Posterior cingulate gyrus (tissue), 11 donors: Measurements from ENCODE around the gene NEDD9.
A peak's percentile ranks its signal among the peaks of the same experiment; 100 is the strongest.

Source experiments
- DNase-seq, 10 donors: peaks; one replicate each; pipeline versions ENCODE4 v3.0.0 to v3.0.0-alpha.2; 2020 to 2021; ENCODE audit warnings: mixed read lengths in 3 of 10
- intact Hi-C: fragments of 100-400 bp; cut with DNase I; formaldehyde crosslinking; loops from one replicate; pipeline ENCODE4 v1.15.1; 2023

NEDD9 gene

DNA sequence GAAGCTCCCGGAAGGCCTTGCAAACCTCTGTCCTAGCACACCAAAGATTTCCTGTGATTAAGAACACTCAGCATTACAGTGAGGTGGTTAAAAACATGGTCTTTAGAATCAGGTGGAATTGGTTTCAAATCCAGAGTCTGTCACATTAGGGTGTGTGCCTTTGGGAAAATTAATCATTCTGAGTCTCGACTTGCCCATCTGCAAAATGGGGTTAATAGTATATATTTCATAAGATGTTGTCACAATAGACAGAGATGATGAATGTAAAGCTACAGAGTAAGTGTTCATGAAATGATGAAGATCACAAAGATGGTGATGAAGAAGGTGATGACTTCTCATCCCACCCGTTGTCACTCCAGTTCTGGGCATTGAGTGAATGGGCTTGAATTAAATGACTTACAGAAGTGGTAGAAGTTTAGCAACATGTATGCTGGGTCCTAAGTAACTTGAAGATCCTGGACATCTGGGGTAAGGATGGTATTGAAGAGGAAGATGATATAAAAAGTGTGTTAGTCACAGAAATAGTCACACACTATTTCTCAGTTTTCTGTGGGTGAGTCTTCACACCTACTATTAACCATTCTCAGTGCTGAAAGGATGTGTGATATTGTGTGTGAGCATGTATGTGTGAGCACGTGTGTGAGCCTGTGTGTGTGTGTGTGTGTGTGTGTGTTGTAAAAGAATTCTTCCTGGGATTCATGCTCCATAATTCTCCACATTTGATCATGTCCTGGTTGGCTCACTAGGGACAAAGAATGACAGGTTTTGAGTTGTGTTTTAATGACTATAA, 28.0 kb upstream of the NEDD9 start:
- intact Hi-C loops = no loop called here
- no peak for DNase-seq

DNA sequence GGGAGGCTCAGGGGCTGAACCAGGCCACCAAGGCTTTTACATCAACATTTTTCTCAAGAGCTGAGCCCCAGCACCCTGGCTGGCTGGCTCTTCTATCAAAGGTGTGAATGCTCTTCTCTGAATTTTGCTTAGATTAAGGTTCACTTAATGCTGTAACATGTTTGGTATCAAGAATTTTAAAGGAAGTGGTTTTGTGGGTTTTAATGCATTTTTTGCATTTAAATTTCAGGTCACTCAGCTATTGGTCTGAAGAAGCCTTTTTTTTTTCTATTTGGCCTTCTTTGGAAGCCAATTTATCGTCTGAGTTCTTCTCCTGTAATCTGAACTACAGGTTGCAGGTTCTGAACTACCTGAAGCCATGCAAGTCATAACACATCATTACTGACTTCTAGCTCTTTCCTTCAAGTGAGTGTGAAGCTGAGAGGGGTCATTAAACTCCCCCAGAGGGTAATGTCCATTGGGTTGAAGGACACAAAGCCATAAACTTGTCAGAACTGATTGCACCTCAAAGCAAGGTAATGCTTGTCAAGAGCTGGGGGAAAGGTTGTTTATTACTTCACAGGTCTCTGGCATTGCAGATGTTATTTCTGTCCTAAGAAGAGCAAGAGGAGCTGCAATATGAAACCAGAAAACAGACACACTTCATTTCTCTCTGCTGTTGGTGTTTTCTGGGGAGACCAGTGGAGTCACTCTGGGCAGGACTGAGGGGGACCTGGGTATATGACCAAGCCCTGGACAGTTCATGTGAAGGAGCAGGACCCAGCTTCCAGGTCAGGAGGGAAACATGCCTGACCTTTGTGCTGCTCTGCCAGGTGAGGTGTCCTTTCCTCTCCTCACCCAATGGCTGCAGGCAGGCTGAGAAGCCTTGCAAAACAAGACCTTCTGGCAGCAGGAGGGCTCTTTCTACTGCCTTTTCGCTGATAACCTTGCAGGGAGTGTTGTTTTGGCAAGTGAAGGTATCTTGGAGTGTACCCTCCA, 26.1 kb upstream of the NEDD9 start:
- DNase-seq = no peak
- intact Hi-C loops = no loop called here

DNA sequence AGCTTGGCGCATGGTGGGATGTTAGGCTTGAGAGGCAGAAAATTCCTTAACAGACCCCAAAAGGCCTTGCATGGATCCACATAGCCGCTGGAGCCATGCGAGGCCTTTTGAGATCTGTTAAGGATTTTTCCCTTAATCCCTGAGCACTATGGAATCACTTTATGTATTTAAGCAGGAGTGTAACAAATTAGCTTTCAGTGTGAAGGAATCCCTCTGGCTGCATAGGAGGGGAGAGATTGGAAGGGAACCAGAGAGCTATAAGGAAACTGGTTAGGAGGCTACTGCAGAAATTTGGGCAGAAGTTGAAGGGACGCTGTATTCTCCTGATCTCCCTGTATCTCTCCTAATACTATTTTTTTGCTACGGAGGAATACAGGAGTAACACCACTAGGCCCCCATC, 23.1 kb upstream of the NEDD9 start:
- intact Hi-C loops = no loop called here
- DNase-seq = no peak

DNA sequence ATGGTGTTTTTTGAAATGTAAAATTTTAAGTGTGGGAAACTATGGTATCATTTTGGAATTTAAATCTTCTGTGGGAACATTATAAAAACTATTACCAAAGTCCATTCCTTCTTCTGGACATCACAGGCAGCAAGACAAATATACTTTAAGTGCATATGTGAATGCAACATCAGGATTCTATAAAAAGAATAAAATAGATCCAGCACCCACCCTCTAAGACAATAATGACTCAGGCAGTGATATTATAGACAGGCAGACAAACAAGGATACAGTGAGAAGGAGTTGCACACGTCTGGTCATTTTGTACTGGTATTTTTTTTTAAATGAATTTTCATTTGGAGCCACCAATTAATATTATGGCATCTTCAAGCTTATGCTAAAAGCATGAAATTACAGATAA, 21.1 kb upstream of the NEDD9 start:
- no peak for DNase-seq
- intact Hi-C loops = no loop called here

DNA sequence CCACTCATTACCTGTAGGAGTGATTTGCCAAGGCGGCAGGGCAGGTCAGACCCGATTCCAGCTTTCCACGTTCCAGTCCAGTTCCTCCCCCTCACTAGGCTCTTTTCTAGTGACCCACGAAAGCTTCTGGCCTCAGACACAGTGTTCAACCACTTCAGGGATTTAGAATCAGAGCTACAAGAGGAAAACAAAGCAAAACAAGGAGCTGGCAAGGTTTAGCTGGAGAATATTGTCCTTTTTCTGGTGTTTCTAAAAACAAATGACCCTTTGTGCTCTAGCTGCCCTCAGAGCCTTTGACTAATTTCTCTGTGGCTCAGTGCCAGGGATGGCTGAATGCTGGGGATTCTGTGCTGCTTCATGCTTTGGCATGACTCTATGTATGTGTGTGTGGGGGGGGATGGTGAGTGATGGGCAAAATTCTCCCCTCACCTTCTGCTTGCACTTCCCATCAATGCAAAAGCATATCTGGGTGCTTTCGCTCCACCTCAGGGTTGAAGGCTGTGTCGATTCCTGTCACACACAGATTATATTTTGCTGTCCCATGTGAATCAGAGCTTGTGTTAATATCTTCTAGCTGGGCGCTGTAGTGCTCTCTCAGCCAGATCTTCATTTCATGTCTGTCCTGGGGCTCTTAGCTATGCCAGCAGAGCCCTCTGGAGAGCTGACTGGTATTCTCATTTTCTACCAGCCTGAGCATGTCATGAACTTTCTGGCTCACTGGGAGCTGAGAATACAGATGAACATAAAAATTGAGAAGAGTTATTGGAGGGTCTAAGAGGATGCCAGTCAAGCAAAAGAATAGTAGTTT, 19.3 kb upstream of the NEDD9 start:
- intact Hi-C loops = no loop called here
- DNase-seq = peak in 8 of 10 donors; percentile 34 to 92 (median 67)

DNA sequence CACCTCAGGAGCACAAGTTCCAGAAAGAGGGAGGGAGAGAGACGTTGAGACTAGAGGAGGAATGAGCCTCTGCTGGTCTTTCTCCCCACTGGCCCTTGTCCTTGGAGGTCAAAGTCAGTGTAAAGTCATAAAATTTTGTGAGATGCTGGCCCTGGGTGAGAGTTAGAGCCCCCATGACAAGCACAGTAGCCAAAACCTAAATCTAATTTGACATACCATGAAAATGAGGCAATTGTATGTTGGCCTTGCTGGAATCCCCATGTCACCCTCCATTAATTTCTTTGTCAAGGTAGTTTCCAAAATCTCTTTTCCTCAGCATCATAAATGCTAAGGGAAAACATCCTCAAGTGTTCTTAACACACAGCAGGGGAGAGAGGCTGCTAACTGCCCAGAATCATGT, 17.6 kb upstream of the NEDD9 start:
- intact Hi-C loops = no loop called here
- no peak for DNase-seq

DNA sequence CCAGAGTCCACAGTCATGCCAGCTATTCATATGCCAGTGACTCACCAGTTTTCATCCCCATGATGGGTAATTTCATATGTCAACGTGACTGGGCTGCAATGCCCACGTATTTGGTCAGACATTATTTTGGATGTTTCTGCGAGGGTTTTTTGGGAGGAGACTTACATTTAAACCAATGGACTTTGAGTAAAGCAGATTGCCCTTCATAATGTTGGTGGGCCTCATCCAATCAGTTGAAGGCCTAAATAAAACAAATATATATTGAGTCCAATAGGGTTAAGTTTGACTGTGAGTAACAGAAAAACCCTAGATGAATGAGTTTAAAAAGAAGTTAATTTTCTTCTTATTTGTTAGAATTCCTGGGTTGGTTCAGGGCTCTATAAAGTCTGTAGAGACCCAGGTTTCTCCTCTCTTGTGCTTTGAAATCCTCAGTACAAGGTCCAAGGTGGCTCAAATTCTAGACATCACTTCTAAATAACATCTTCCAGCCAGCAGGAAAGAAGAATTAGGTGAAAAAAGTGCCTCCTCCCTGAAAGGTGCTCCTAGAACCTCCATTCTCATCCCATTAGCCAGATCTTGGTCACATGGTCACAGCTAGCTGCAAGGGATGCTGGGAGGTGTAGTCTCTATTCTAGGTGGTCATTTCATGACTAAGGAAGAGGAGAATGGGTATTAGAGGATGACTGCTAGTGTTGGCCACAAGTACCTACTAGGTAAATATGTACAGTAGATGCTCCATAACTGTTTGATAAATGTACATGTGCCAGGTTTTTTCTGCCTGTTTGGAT, 16.7 kb upstream of the NEDD9 start:
- no peak for DNase-seq
- intact Hi-C loops = no loop called here

DNA sequence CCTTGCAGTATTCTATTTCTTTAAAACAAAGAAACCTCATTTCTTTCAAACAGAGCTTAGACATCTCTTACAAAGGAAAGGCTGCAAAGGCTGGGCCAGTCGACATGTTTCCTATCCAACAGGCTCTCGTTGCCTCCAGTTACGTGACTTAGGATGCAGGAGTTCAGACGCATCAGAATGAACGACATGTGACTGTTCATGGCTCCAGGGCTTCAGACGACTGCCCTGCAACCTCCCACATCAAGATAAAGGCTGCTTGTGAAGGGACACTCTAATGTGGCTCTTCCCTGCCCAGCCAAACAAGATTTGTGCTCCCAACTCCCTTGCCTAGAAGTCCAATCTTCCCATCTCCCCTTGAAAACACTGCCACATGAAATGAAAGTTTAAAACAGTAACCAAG, 14.3 kb upstream of the NEDD9 start:
- intact Hi-C loops = no loop called here
- DNase-seq = peak in 1 of 10 donors; percentile 20

DNA sequence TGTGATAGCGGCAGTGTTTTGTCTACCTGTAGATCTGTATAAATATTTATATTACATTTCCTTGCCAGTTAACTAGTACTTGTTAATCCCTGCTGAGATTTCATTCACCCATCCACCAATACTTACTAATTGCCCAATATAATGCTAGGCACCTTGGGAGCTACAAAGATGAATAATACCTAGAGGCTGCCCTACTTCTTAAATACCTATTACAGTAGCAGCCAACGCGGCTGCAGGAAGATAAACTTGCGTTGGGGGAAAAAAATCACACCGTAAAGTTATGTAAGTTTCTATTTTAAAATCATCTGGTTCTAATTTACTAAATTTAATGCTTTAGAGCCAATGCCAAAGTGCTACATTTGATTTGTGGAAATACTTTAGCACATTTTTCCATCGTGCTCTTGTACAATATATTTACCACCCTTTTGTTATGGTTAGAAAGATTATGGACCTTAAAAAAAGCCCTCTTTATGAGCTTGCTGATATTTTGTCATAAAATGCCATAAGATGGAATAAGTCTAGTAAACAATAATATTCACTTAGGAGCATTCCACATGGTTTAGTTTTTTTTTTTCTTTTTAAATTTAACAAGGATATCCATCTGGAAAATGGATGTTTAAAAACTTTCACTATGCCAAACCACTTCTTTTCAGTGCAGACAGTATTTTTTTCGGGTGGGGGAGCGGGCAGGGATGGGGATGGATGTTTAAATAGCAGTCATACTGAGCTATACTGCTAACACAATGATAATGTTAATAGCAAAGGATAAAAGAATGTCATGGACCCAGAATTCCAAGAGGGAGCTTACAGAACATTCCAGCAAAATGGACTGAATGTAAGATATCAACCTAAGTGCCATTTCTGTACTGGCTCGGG, 13.2 kb upstream of the NEDD9 start:
- peak in 1 of 10 donors; percentile 14 for DNase-seq
- intact Hi-C loops = no loop called here

DNA sequence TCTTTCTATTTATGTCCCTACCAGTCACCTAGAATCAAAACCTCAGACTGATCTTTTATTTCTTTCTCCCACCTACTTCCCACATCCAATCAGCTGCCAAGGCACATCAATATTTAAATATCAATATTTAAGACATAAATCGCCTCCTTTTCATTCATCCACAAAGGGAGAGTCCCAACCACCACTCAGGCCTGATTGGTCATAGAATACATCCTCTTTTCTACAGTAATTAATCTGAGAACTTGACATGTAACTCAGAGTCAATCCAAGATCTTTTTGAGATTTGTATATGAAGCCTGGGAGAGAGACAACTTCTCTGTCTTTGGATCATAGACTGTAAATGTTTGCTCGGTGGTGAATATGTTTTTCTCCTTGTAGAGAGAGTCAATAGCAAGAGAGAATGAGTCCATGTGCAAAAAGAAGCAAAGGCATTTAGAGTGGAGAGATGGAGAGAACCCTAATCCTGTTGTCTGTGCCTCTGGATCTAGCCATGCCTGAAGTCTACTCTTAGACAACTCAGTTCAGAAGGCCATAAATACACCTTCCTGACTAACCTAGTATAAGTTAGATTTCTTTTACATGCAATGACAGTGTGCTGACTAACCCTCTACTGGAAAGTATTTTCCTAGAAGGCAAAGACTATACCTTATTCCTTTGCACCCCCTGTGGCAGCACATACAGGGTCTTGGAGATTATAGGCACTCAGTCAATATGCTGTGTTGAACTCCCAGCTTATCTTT, 12.1 kb upstream of the NEDD9 start:
- no peak for DNase-seq
- intact Hi-C loops = loop anchor here (5.0 kb wide), 1 partner anchor 253 kb away; no protein-coding TSS in a partner anchor

DNA sequence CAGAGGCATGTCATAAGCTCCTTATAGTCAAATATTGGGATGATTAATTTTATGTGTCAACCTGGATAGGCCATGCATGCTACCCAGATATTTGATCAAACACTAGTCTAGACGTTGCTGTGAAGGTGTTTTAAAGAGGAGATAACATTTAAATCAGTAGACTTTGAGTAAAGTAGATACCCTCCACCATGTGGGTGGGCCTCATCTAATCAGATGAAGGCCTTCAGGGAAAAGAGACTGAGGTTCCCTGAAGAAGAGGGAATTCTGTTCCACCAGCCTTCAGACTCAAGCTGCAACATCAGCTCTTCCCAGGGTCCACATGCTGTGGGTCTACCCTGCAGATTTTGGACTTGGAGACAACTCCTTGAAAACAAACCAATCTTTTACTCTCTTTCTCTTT, 11.4 kb upstream of the NEDD9 start:
- DNase-seq = no peak
- intact Hi-C loops = loop anchor here (5.0 kb wide), 1 partner anchor 253 kb away; no protein-coding TSS in a partner anchor

DNA sequence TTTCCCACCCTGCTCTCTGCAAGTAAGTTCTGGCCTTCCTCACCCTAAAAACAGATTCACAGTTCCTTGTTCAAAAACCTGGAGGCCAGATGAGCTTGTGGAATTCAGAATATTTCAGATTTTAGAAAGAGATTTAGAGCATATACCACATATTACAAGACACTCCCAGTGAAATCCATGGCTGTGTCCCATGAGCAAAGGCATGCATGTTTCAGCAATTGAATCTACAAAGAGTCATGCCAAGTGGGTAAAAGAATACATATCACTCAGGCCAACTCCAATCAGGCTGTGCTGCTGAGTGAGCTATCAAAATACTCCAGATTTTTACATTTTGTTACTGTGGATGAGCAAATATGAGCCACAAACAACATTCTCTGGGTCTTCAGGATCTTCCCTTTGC, 10.2 kb upstream of the NEDD9 start:
- no peak for DNase-seq
- intact Hi-C loops = loop anchor here (5.0 kb wide), 1 partner anchor 255 kb away; no protein-coding TSS in a partner anchor

DNA sequence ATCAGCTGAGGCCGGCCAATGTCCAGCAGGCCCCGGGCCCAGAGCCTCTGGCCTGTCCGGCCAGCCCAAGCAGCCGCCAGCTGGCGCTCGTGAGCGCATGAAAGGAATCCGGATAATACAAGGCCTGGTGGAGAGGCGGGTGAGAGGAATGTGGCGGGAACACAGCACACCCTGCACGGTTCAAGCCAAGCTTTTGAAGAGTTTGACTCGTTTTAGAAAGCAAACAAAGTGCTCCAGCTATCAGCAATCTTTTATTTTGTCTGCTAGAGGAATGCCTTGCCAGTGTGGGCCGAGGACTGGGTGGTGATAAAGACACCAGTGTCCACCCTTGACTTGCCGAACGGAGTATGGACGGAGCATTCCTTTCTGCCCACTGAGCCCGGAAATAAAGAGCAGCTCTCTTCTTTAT, 9.3 kb upstream of the NEDD9 start:
- peak in 9 of 10 donors; percentile 31 to 92 (median 54) for DNase-seq
- intact Hi-C loops = loop anchor here (5.0 kb wide), 1 partner anchor 256 kb away; no protein-coding TSS in a partner anchor

DNA sequence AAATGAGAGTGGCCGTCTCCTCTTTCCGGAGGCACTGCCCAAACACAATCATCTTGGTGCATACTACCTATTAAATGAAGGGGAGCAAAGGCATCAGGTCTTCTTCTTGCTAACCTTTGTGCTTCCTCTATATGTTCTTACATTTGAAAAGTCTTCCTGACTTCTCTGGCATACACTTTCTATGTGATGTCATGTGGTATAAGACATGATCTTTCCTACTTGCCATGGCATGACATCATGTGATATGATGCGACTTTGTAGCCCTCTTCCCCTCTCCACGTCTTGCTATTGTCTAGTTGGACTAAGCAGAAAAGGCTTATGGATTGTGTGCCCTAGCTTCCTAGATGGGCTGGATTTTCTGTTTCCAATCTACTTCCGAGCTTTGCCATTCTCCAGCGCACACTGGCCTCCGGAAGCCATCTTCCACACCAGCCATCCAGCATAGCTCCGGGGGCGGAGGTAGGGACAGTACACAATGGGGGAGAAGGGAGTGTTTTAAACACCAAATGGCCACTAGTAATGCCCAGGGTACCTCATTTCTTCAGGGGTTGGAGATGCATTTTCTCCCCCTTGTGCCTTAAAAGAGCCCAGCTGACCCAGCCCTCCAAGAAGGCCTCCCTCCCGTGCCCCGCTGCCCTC, 8.8 kb upstream of the NEDD9 start:
- no peak for DNase-seq
- intact Hi-C loops = loop anchor here (5.0 kb wide), 1 partner anchor 256 kb away; no protein-coding TSS in a partner anchor

DNA sequence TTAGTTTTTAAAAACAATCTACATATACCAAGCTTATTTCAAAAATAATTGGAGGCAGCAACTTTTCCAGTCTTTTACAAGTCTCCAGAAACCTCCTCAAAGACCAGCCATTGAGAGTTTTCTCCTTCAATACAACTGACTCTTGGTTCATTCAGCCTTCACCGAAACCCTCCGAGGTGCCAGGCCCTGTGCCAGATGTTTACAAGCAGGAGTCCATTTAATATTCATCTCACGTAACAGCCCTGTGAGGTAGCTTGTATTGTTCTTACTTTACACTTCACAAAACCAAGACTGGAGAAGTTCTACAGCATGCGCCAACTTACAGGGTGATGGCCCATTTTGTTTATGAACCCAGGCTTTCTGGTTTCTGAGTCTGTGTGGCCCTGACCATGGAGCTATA, 5.5 kb upstream of the NEDD9 start:
- peak in 1 of 10 donors; percentile 76 for DNase-seq
- intact Hi-C loops = no loop called here

DNA sequence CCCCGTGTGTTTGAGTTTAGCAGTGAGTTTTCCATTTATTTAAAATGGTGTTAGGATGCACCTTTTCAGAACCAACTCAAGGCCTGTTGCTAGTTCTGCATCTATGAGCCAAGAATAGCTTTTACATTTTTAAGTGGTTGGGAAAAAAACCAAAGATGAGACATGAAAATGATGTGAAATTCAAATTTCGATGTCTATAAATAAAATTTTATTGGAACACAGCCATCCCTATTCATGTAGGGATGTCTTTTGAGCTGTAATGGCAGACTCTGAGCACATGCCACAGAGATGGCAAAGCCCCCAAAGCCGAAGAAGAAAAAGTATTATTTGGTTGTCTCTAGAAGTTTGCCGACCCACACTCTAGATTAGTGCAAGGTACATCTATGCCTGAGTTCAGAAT, 5.0 kb upstream of the NEDD9 start:
- no peak for DNase-seq
- intact Hi-C loops = no loop called here

DNA sequence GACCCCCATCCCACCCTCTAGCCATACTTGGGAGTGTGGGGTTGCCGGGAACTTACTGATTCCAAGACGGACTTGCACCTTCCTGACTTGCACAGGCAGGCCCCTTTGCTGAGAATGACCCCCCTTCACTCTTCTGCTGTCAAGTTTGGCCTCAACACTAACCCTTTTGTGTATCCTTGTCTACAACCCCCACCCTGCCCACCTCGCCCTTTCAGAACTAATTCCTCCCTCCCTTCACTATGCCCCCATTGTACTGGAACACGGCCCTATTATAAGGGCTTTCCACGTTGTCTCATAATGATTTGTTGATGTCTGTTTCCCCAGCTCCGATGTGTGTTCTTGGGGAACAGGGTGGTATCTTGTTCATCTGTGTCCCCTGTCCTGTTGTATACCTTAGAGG, 4.4 kb upstream of the NEDD9 start:
- peak in 1 of 10 donors; percentile 37 for DNase-seq
- intact Hi-C loops = no loop called here
